ENCODE results near the gene SF3B3. TPM values are rescaled to one million over a fixed set of nuclear protein-coding genes. Genes with fewer than 3 reads are reported as not detected.

SF3B3 gene
- total RNA-seq, 4 donors from 2014 or later: 51.1 to 90.6 (median 66.2) TPM

GRCh38 chr16:70572050-70572925 lies 48.7 kb downstream of the SF3B3 start:
- WGBS: 81% methylated on average over 5 of the region's 5 CpGs
- no peaks in the 10 kb centered on the region for H3K9me3 ChIP-seq
- peaks cover 55 to 69% (median 64%) of the 10 kb centered on the region in 4 donors for H3K36me3 ChIP-seq
- no peaks in the 10 kb centered on the region for H3K27me3 ChIP-seq
- H3K27ac ChIP-seq (replicated peaks in 1 of 4): peak overlapping the region; percentile 35 to 67 (median 47)
- TF ChIP-seq CTCF (IDR thresholded peaks at IDR 0.05): no peak
- no peak for TF ChIP-seq POLR2A (IDR thresholded peaks at IDR 0.05; ENCODE audit: low read depth)
- TF ChIP-seq POLR2AphosphoS5 (IDR thresholded peaks at IDR 0.05): no peak
- H3K4me3 ChIP-seq: no peak overlapping the region
- peaks cover 45 to 50% (median 49%) of the 10 kb centered on the region in 4 donors for H3K4me1 ChIP-seq
- no peak for DNase-seq (ENCODE audit: extremely low spot score)
- intact Hi-C loops (cut with DNase I): no loop called here

- TF ChIP-seq POLR2A (IDR thresholded peaks at IDR 0.05; ENCODE audit: low read depth) (no peak), POLR2AphosphoS5 (IDR thresholded peaks at IDR 0.05) (no peak), EP300 (IDR thresholded peaks at IDR 0.05) (no peak), CTCF (IDR thresholded peaks at IDR 0.05) (no peak)
- Histone ChIP-seq H3K4me3 (no peak overlapping the region), H3K36me3 (peaks cover 49 to 63% (median 58%) of the 10 kb centered on the region in 4 donors), H3K27ac (replicated peaks in 1 of 4) (peak overlapping the region; percentile 35 to 67 (median 47)), H3K27me3 (no peaks in the 10 kb centered on the region), H3K9me3 (no peaks in the 10 kb centered on the region), H3K4me1 (peaks cover 46 to 56% (median 53%) of the 10 kb centered on the region in 4 donors)
- no peak for DNase-seq (ENCODE audit: extremely low spot score)
- intact Hi-C loops (cut with DNase I): no loop called here
- WGBS: 68% methylated on average over 2 of the region's 2 CpGs
Observed at GRCh38 chr16:70572926-70573270, 49.3 kb downstream of the SF3B3 start.

DNA sequence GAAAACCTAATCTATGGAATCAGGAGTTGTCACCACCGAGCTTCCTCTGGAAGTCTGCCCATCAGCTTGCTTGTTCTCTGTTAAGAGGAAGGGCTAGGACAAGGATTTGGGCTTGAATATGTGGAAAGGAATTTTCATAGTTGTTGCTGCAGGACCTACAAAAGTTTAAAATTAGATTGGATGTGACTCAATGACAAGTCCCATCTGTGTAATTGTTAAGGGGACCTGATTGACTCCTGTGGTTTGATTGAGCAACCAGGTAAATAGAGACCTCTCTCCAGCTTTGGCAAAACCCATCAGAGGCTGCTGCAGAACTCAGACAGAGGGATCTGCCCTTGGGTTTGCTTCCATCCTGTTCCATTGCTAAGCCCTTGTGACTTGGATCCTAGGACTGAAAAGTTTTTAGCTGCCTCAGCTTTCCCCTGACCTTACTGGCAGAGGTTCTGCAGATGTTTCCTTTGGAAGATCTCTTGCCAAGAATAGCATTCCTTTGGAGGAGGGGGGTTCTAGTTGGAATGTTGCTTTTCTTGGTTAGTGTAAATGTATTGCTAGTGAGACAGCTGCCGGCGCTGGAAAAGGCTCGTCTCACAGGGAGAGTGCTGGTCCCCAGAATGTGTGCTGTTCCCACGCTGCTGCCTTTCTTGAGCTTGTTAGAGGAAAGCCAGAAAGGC lies 50.0 kb downstream of the SF3B3 start:
- H3K36me3 ChIP-seq: peaks cover 42 to 56% (median 51%) of the 10 kb centered on the region in 4 donors
- H3K27ac ChIP-seq (replicated peaks in 1 of 4): peak overlapping the region; percentile 35 to 67 (median 47)
- H3K4me3 ChIP-seq: no peak overlapping the region
- TF ChIP-seq EP300 (IDR thresholded peaks at IDR 0.05) (no peak), POLR2A (IDR thresholded peaks at IDR 0.05; ENCODE audit: low read depth) (no peak), CTCF (IDR thresholded peaks at IDR 0.05) (peak in 1 of 3 experiments; percentile 6), POLR2AphosphoS5 (IDR thresholded peaks at IDR 0.05) (peak; percentile 64 to 68)
- intact Hi-C loops (cut with DNase I): no loop called here
- 14% methylated on average over 5 of the region's 5 CpGs for WGBS
- H3K27me3 ChIP-seq: no peaks in the 10 kb centered on the region
- no peak for DNase-seq (ENCODE audit: extremely low spot score)
- H3K9me3 ChIP-seq: no peaks in the 10 kb centered on the region
- H3K4me1 ChIP-seq: peaks cover 46 to 56% (median 53%) of the 10 kb centered on the region in 4 donors

DNA sequence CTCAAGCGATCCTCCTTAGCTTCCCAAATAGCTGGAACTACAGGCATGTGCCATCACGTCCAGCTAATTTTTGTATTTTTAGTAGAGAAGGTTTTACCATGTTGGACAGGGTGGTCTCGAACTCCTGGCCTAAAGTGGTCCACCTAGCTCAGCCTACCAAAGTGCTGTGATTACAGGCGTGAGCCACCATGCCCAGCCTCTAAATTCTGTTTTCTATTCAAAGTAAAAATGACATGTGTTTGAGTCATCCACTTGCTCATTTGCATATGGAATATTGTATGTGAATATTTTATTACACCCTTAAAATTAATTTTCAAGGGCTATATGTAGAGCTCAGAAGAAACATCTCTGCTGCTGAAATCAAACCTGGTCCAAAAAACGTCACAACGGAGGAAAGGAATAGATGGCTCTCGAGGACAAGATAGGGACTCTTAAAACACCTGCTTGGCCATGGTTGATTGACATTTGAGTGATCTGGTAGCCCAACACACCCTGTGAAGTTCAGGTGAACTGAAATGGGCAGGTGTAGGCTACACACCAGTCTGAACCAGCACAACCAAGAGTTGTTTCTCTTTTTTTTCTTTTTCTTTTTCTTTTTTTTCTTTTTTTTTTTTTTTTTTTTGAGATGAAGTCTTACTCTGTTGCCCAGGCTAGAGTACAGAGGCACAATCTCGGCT lies 51.1 kb downstream of the SF3B3 start:
- Histone ChIP-seq H3K9me3 (no peaks in the 10 kb centered on the region), H3K4me1 (peaks cover 50 to 62% (median 59%) of the 10 kb centered on the region in 4 donors), H3K4me3 (no peak overlapping the region), H3K36me3 (peaks cover 31 to 44% (median 40%) of the 10 kb centered on the region in 4 donors), H3K27ac (replicated peaks in 1 of 4) (peak overlapping the region; percentile 35 to 67 (median 47)), H3K27me3 (no peaks in the 10 kb centered on the region)
- no peak for DNase-seq (ENCODE audit: extremely low spot score)
- 86% methylated on average over 8 of the region's 8 CpGs for WGBS
- intact Hi-C loops (cut with DNase I): loop anchor here (5.0 kb wide), 1 partner anchor 78 kb away; no protein-coding TSS in a partner anchor
- no peak for TF ChIP-seq POLR2A (IDR thresholded peaks at IDR 0.05; ENCODE audit: low read depth)
- no peak for TF ChIP-seq EP300 (IDR thresholded peaks at IDR 0.05)
- TF ChIP-seq POLR2AphosphoS5 (IDR thresholded peaks at IDR 0.05): no peak
- TF ChIP-seq CTCF (IDR thresholded peaks at IDR 0.05): no peak
